Measurements from ENCODE around the gene ARID2.

ARID2 gene

GRCh38 chr12:45729233-45730083, at the start of gene ARID2:
TSS of gene ARID2 (plus strand) at chr12:45729706. CDS start at chr12:45729837, 131 bp downstream.
- no peak for TF ChIP-seq ZNF274 (IDR thresholded peaks at IDR 0.05; ENCODE audit: low read depth, low read length)
- H3K4me3 ChIP-seq (ENCODE audit: low read length) = peak within 1 kb of the TSS; percentile 90

GRCh38 chr12:45680362-45680761, 49.1 kb upstream of the ARID2 start:
- no peak overlapping the region for H3K4me3 ChIP-seq (ENCODE audit: low read length)
- no peak for TF ChIP-seq ZNF274 (IDR thresholded peaks at IDR 0.05; ENCODE audit: low read depth, low read length)

GRCh38 chr12:45681465-45681864, 48.0 kb upstream of the ARID2 start:
- TF ChIP-seq ZNF274 (IDR thresholded peaks at IDR 0.05; ENCODE audit: low read depth, low read length) = no peak
- H3K4me3 ChIP-seq (ENCODE audit: low read length) = no peak overlapping the region

- no peak overlapping the region for H3K4me3 ChIP-seq (ENCODE audit: low read length)
- no peak for TF ChIP-seq ZNF274 (IDR thresholded peaks at IDR 0.05; ENCODE audit: low read depth, low read length)
Measured at GRCh38 chr12:45685680-45686079, 43.8 kb upstream of the ARID2 start.

GRCh38 chr12:45687081-45688015, 42.2 kb upstream of the ARID2 start:
- TF ChIP-seq ZNF274 (IDR thresholded peaks at IDR 0.05; ENCODE audit: low read depth, low read length) = no peak
- H3K4me3 ChIP-seq (ENCODE audit: low read length) = no peak overlapping the region

- no peak overlapping the region for H3K4me3 ChIP-seq (ENCODE audit: low read length)
- TF ChIP-seq ZNF274 (IDR thresholded peaks at IDR 0.05; ENCODE audit: low read depth, low read length) = no peak
Measured at GRCh38 chr12:45688183-45688582, 41.3 kb upstream of the ARID2 start.

GRCh38 chr12:45695035-45695434, 34.5 kb upstream of the ARID2 start:
- TF ChIP-seq ZNF274 (IDR thresholded peaks at IDR 0.05; ENCODE audit: low read depth, low read length) = no peak
- H3K4me3 ChIP-seq (ENCODE audit: low read length) = no peak overlapping the region

GRCh38 chr12:45695606-45696005, 33.9 kb upstream of the ARID2 start:
- no peak for TF ChIP-seq ZNF274 (IDR thresholded peaks at IDR 0.05; ENCODE audit: low read depth, low read length)
- no peak overlapping the region for H3K4me3 ChIP-seq (ENCODE audit: low read length)

- no peak overlapping the region for H3K4me3 ChIP-seq (ENCODE audit: low read length)
- TF ChIP-seq ZNF274 (IDR thresholded peaks at IDR 0.05; ENCODE audit: low read depth, low read length) = no peak
Measured at GRCh38 chr12:45696049-45696448, 33.5 kb upstream of the ARID2 start.

GRCh38 chr12:45697371-45697770, 32.1 kb upstream of the ARID2 start:
- H3K4me3 ChIP-seq (ENCODE audit: low read length) = no peak overlapping the region
- no peak for TF ChIP-seq ZNF274 (IDR thresholded peaks at IDR 0.05; ENCODE audit: low read depth, low read length)

- H3K4me3 ChIP-seq (ENCODE audit: low read length) = no peak overlapping the region
- TF ChIP-seq ZNF274 (IDR thresholded peaks at IDR 0.05; ENCODE audit: low read depth, low read length) = no peak
Measured at GRCh38 chr12:45701296-45701695, 28.2 kb upstream of the ARID2 start.

GRCh38 chr12:45703942-45704341, 25.6 kb upstream of the ARID2 start:
- TF ChIP-seq ZNF274 (IDR thresholded peaks at IDR 0.05; ENCODE audit: low read depth, low read length) = no peak
- no peak overlapping the region for H3K4me3 ChIP-seq (ENCODE audit: low read length)

GRCh38 chr12:45704968-45705367, 24.5 kb upstream of the ARID2 start:
- no peak for TF ChIP-seq ZNF274 (IDR thresholded peaks at IDR 0.05; ENCODE audit: low read depth, low read length)
- no peak overlapping the region for H3K4me3 ChIP-seq (ENCODE audit: low read length)

- H3K4me3 ChIP-seq (ENCODE audit: low read length) = no peak overlapping the region
- no peak for TF ChIP-seq ZNF274 (IDR thresholded peaks at IDR 0.05; ENCODE audit: low read depth, low read length)
Measured at GRCh38 chr12:45705404-45705803, 24.1 kb upstream of the ARID2 start.
